Skeletal muscle satellite cell (primary cell): Measurements from ENCODE around the gene BLID.

Experiments used
- H3K27me3 ChIP-seq: 2 replicates; pipeline ENCODE4 v1.7.0; 2013; ENCODE audit warnings: low read length; ENCODE audit not compliant: control insufficient read depth, insufficient read depth
- H3K36me3 ChIP-seq: 2 replicates; pipeline ENCODE4 v1.7.0; 2013; ENCODE audit warnings: mild to moderate bottlenecking, control low read depth, low read length; ENCODE audit not compliant: insufficient read depth
- H3K4me1 ChIP-seq: 2 replicates; pipeline ENCODE4 v1.7.0; 2013; ENCODE audit warnings: low read length; ENCODE audit not compliant: control insufficient read depth, insufficient read depth
- H3K4me2 ChIP-seq: 2 replicates; pipeline ENCODE4 v1.7.0; 2013; ENCODE audit warnings: mild to moderate bottlenecking, low read length
- H3K4me3 ChIP-seq: 2 replicates; pipeline ENCODE4 v1.7.0; 2013; ENCODE audit warnings: low read length
- H3K9ac ChIP-seq: 2 replicates; pipeline ENCODE4 v1.7.0; 2013; ENCODE audit warnings: mild to moderate bottlenecking, low read depth, low read length, moderate library complexity
- H3K9me3 ChIP-seq: replicated peaks from 2 replicates; pipeline ENCODE4 v1.7.0; 2013; ENCODE audit warnings: mild to moderate bottlenecking, control low read depth, low read length

The BLID gene

GRCh38 chr11:122103321-122103720 is 12.7 kb downstream of the BLID start:
- Histone ChIP-seq H3K4me3 (no peak overlapping the region), H3K4me1 (peaks cover 76% of the 10 kb centered on the region), H3K27me3 (no peaks in the 10 kb centered on the region), H3K9ac (peak overlapping the region; percentile 91), H3K36me3 (peaks cover 91% of the 10 kb centered on the region), H3K4me2 (peak overlapping the region; percentile 78), H3K9me3 (no peaks in the 10 kb centered on the region)

GRCh38 chr11:122102426-122102825 is 13.6 kb downstream of the BLID start:
- H3K36me3 ChIP-seq: peaks cover 91% of the 10 kb centered on the region
- H3K9ac ChIP-seq: peak overlapping the region; percentile 91
- H3K27me3 ChIP-seq: no peaks in the 10 kb centered on the region
- peak overlapping the region; percentile 78 for H3K4me2 ChIP-seq
- peaks cover 68% of the 10 kb centered on the region for H3K4me1 ChIP-seq
- no peaks in the 10 kb centered on the region for H3K9me3 ChIP-seq
- H3K4me3 ChIP-seq: peak overlapping the region; percentile 80

GRCh38 chr11:122101625-122102291 is 14.3 kb downstream of the BLID start:
- Histone ChIP-seq H3K4me2 (peak overlapping the region; percentile 78), H3K9me3 (no peaks in the 10 kb centered on the region), H3K27me3 (no peaks in the 10 kb centered on the region), H3K36me3 (peaks cover 91% of the 10 kb centered on the region), H3K9ac (peak overlapping the region; percentile 91), H3K4me3 (peak overlapping the region; percentile 80), H3K4me1 (peaks cover 62% of the 10 kb centered on the region)

- no peaks in the 10 kb centered on the region for H3K9me3 ChIP-seq
- peak overlapping the region; percentile 91 for H3K9ac ChIP-seq
- H3K4me2 ChIP-seq: peak overlapping the region; percentile 78
- H3K27me3 ChIP-seq: no peaks in the 10 kb centered on the region
- H3K4me3 ChIP-seq: peak overlapping the region; percentile 80
- peaks cover 89% of the 10 kb centered on the region for H3K36me3 ChIP-seq
- peaks cover 54% of the 10 kb centered on the region for H3K4me1 ChIP-seq
Observed at GRCh38 chr11:122100756-122101080, 15.3 kb downstream of the BLID start.

GRCh38 chr11:122100037-122100755 is 15.8 kb downstream of the BLID start:
- Histone ChIP-seq H3K27me3 (no peaks in the 10 kb centered on the region), H3K9ac (peak overlapping the region; percentile 91)

GRCh38 chr11:122099374-122100036 is 16.5 kb downstream of the BLID start:
- peak overlapping the region; percentile 91 for H3K9ac ChIP-seq
- peaks cover 89% of the 10 kb centered on the region for H3K36me3 ChIP-seq
- H3K9me3 ChIP-seq: no peaks in the 10 kb centered on the region
- no peaks in the 10 kb centered on the region for H3K27me3 ChIP-seq
- H3K4me2 ChIP-seq: peak overlapping the region; percentile 78
- H3K4me1 ChIP-seq: peaks cover 54% of the 10 kb centered on the region
- H3K4me3 ChIP-seq: peak overlapping the region; percentile 80

More at GRCh38 chr11:122100037-122100755, 15.8 kb downstream of the BLID start:
- peaks cover 54% of the 10 kb centered on the region for H3K4me1 ChIP-seq
- peak overlapping the region; percentile 80 for H3K4me3 ChIP-seq
- H3K36me3 ChIP-seq: peaks cover 89% of the 10 kb centered on the region
- H3K4me2 ChIP-seq: peak overlapping the region; percentile 78
- no peaks in the 10 kb centered on the region for H3K9me3 ChIP-seq

- Histone ChIP-seq H3K36me3 (peaks cover 89% of the 10 kb centered on the region), H3K9me3 (no peaks in the 10 kb centered on the region), H3K4me1 (peaks cover 54% of the 10 kb centered on the region), H3K4me2 (peak overlapping the region; percentile 78), H3K4me3 (peak overlapping the region; percentile 80), H3K9ac (peak overlapping the region; percentile 91), H3K27me3 (no peaks in the 10 kb centered on the region)
Observed at GRCh38 chr11:122098261-122098980, 17.6 kb downstream of the BLID start.

GRCh38 chr11:122097419-122098001 is 18.5 kb downstream of the BLID start:
- H3K9ac ChIP-seq: peak overlapping the region; percentile 91
- H3K36me3 ChIP-seq: peaks cover 87% of the 10 kb centered on the region
- no peaks in the 10 kb centered on the region for H3K9me3 ChIP-seq
- H3K4me1 ChIP-seq: peaks cover 54% of the 10 kb centered on the region
- no peaks in the 10 kb centered on the region for H3K27me3 ChIP-seq
- peak overlapping the region; percentile 78 for H3K4me2 ChIP-seq
- peak overlapping the region; percentile 80 for H3K4me3 ChIP-seq

GRCh38 chr11:122096272-122097112 is 19.5 kb downstream of the BLID start:
- Histone ChIP-seq H3K4me2 (peak overlapping the region; percentile 78), H3K27me3 (no peaks in the 10 kb centered on the region), H3K9me3 (no peaks in the 10 kb centered on the region), H3K4me3 (peak overlapping the region; percentile 80), H3K36me3 (peaks cover 92% of the 10 kb centered on the region), H3K4me1 (peaks cover 54% of the 10 kb centered on the region), H3K9ac (peak overlapping the region; percentile 91)

GRCh38 chr11:122095681-122096262 is 20.2 kb downstream of the BLID start:
- Histone ChIP-seq H3K27me3 (no peaks in the 10 kb centered on the region), H3K4me1 (peaks cover 54% of the 10 kb centered on the region), H3K4me2 (peak overlapping the region; percentile 78), H3K36me3 (peaks cover 92% of the 10 kb centered on the region), H3K4me3 (peak overlapping the region; percentile 80), H3K9me3 (no peaks in the 10 kb centered on the region), H3K9ac (peak overlapping the region; percentile 91)
